H9 (cell line): ENCODE data around the gene SIPA1L3. TPM values are rescaled to one million over a fixed set of nuclear protein-coding genes. Genes with fewer than 3 reads are reported as not detected.

Source experiments
- DNase-seq: peaks from one replicate; pipeline ENCODE4 v3.0.0-alpha.2; 2017
- H2AFZ ChIP-seq: one replicate; pipeline ENCODE4 v1.6.1; 2013; ENCODE audit warnings: mild to moderate bottlenecking, low read length, control low read depth, moderate library complexity
- H2AK5ac ChIP-seq: 2 replicates; pipeline ENCODE4 v1.6.1; 2013; ENCODE audit warnings: low read length, control low read depth, mixed read lengths; ENCODE audit not compliant: insufficient read length
- H2BK120ac ChIP-seq: one replicate; pipeline ENCODE4 v1.6.1; 2013; ENCODE audit warnings: low read depth, mild to moderate bottlenecking, low read length, control low read depth, inconsistent platforms; ENCODE audit not compliant: poor library complexity, severe bottlenecking
- H2BK12ac ChIP-seq: 2 replicates; pipeline ENCODE4 v1.6.1; 2013; ENCODE audit warnings: low read length, control low read depth, mixed read lengths, low read depth; ENCODE audit not compliant: insufficient read length
- H2BK15ac ChIP-seq: 2 replicates; pipeline ENCODE4 v1.6.1; 2013; ENCODE audit warnings: low read depth, low read length, control low read depth
- H2BK20ac ChIP-seq: one replicate; pipeline ENCODE4 v1.6.1; 2013; ENCODE audit warnings: low read depth, mild to moderate bottlenecking, low read length, control low read depth, inconsistent platforms; ENCODE audit not compliant: poor library complexity, severe bottlenecking
- H2BK5ac ChIP-seq: 2 replicates; pipeline ENCODE4 v1.6.1; 2013; ENCODE audit warnings: low read length, control low read depth, mixed read lengths; ENCODE audit not compliant: insufficient read length
- H3K14ac ChIP-seq: 2 replicates; pipeline ENCODE4 v1.6.1; 2013; ENCODE audit warnings: low read length, control low read depth; ENCODE audit not compliant: insufficient read depth
- H3K18ac ChIP-seq: 2 replicates; pipeline ENCODE4 v1.6.1; 2013; ENCODE audit warnings: low read depth, mild to moderate bottlenecking, mixed read lengths, low read length, control low read depth; ENCODE audit not compliant: insufficient read length
- H3K23ac ChIP-seq: 2 replicates; pipeline ENCODE4 v1.6.1; 2013; ENCODE audit warnings: low read length, control low read depth, mixed read lengths, low read depth; ENCODE audit not compliant: insufficient read length
- H3K23me2 ChIP-seq: 2 replicates; pipeline ENCODE4 v1.6.1; 2013; ENCODE audit warnings: low read depth, mild to moderate bottlenecking, mixed read lengths, low read length, control low read depth; ENCODE audit not compliant: insufficient read length, poor library complexity, severe bottlenecking
- H3K27ac ChIP-seq: 2 replicates; pipeline ENCODE4 v1.5.1; 2013; ENCODE audit warnings: low read length, control low read depth, mixed read lengths, low read depth; ENCODE audit not compliant: insufficient read length
- H3K27me3 ChIP-seq: 2 replicates; pipeline ENCODE4 v1.6.1; 2013; ENCODE audit warnings: low read length, control low read depth, inconsistent platforms; ENCODE audit not compliant: insufficient read depth
- H3K4ac ChIP-seq: 2 replicates; pipeline ENCODE4 v1.6.1; 2013; ENCODE audit warnings: low read depth, mild to moderate bottlenecking, control low read depth, inconsistent platforms, low read length, moderate library complexity
- H3K4me1 ChIP-seq: 2 replicates; pipeline ENCODE4 v1.6.1; 2013; ENCODE audit warnings: low read length, control low read depth, inconsistent platforms; ENCODE audit not compliant: insufficient read depth
- H3K4me2 ChIP-seq: 2 replicates; pipeline ENCODE4 v1.6.1; 2013; ENCODE audit warnings: low read length, control low read depth, mixed read lengths; ENCODE audit not compliant: insufficient read length, insufficient read depth
- H3K56ac ChIP-seq: 2 replicates; pipeline ENCODE4 v1.6.1; 2013; ENCODE audit warnings: low read depth, mild to moderate bottlenecking, mixed read lengths, low read length, control low read depth; ENCODE audit not compliant: insufficient read length
- H3K79me1 ChIP-seq: 2 replicates; pipeline ENCODE4 v1.6.1; 2013; ENCODE audit warnings: low read depth, mild to moderate bottlenecking, moderate library complexity, low read length, control low read depth, inconsistent platforms; ENCODE audit not compliant: insufficient read depth, poor library complexity, severe bottlenecking
- H3K79me2 ChIP-seq: 2 replicates; pipeline ENCODE4 v1.6.1; 2013; ENCODE audit warnings: low read length, control low read depth, inconsistent platforms; ENCODE audit not compliant: insufficient read depth
- H3K9ac ChIP-seq: 2 replicates; pipeline ENCODE4 v1.6.1; 2013; ENCODE audit warnings: low read length, control low read depth, mixed read lengths; ENCODE audit not compliant: insufficient read length; ENCODE audit errors: extremely low read depth
- H3K9me3 ChIP-seq: one replicate; pipeline ENCODE4 v1.6.1; 2013; ENCODE audit warnings: low read depth, low read length, inconsistent platforms; ENCODE audit not compliant: control insufficient read depth
- H3T11ph ChIP-seq: one replicate; pipeline ENCODE4 v1.6.1; 2013; ENCODE audit warnings: mild to moderate bottlenecking, low read length, control low read depth, inconsistent platforms
- H4K20me1 ChIP-seq: one replicate; pipeline ENCODE4 v1.6.1; 2013; ENCODE audit not compliant: control insufficient read depth, insufficient read length, insufficient read depth
- H4K5ac ChIP-seq: 2 replicates; pipeline ENCODE4 v1.6.1; 2013; ENCODE audit warnings: low read depth, mild to moderate bottlenecking, mixed read lengths, low read length, control low read depth; ENCODE audit not compliant: insufficient read length
- H4K8ac ChIP-seq: replicated peaks from 2 replicates; pipeline ENCODE4 v1.6.1; 2013; ENCODE audit warnings: low read length, control low read depth, mixed read lengths, low read depth; ENCODE audit not compliant: insufficient read length
- H4K91ac ChIP-seq: 2 replicates; pipeline ENCODE4 v1.6.1; 2013; ENCODE audit warnings: low read depth, mild to moderate bottlenecking, moderate library complexity, mixed read lengths, low read length, control low read depth; ENCODE audit not compliant: insufficient read length
- H3K27ac Mint-ChIP-seq, 3 experiments: 2 replicates in 2 of 3; 3 replicates in 1 of 3; pipeline ENCODE4 v1.8.0; 2020 to 2021; ENCODE audit warnings: mixed read lengths in 3 of 3, mild to moderate bottlenecking in 1 of 3, moderate library complexity in 1 of 3
- H3K27me3 Mint-ChIP-seq: 2 replicates; pipeline ENCODE4 v1.8.0; 2021; ENCODE audit warnings: low read depth, mild to moderate bottlenecking, moderate library complexity, mixed read lengths
- H3K36me3 Mint-ChIP-seq, 3 experiments: 2 replicates in 2 of 3; 3 replicates in 1 of 3; pipeline ENCODE4 v1.8.0; 2020 to 2021; ENCODE audit warnings: low read depth in 3 of 3, mixed read lengths in 3 of 3; ENCODE audit not compliant: insufficient read depth in 1 of 3
- H3K4me1 Mint-ChIP-seq, 2 experiments: 2 replicates each; pipeline ENCODE4 v1.8.0; 2020; ENCODE audit warnings: mixed read lengths in 2 of 2
- H3K4me3 Mint-ChIP-seq, 2 experiments: 2 replicates in 1 of 2; 3 replicates in 1 of 2; pipeline ENCODE4 v1.8.0; 2020 to 2021; ENCODE audit warnings: mild to moderate bottlenecking in 2 of 2, mixed read lengths in 2 of 2, moderate library complexity in 1 of 2
- H3K9me3 Mint-ChIP-seq, 2 experiments: 2 replicates in 1 of 2; 3 replicates in 1 of 2; pipeline ENCODE4 v1.8.0; 2020; ENCODE audit warnings: mild to moderate bottlenecking in 2 of 2, mixed read lengths in 2 of 2, moderate library complexity in 1 of 2
- WGBS: extraction: QIAGEN DNeasy Blood & Tissue Kit; methylation state at CpG from one replicate; pipeline ENCODE4 v1.1.7; 2013; ENCODE audit warnings: missing lambda C conversion rate, low lambda C conversion rate, mixed read lengths; ENCODE audit not compliant: insufficient read length; ENCODE audit errors: extremely low coverage; 5-methylcytosine and 5-hydroxymethylcytosine counted together
- total RNA-seq: library from RNA; stranded (reverse); gene quantifications from 2 replicates; pipeline ENCODE4 v1.2.1, GENCODE V29; 2021
- TF ChIP-seq, protein P1 (sequence below): fragments of 200-600 bp; sonication (generic); conservative IDR thresholded peaks from 3 replicates; pipeline ENCODE4 v1.8.0; 2021; ENCODE audit warnings: antibody characterized with exemption, mild to moderate bottlenecking

SIPA1L3 gene
- total RNA-seq, 1 experiment from 2014 or later: 40.1 TPM

DNA sequence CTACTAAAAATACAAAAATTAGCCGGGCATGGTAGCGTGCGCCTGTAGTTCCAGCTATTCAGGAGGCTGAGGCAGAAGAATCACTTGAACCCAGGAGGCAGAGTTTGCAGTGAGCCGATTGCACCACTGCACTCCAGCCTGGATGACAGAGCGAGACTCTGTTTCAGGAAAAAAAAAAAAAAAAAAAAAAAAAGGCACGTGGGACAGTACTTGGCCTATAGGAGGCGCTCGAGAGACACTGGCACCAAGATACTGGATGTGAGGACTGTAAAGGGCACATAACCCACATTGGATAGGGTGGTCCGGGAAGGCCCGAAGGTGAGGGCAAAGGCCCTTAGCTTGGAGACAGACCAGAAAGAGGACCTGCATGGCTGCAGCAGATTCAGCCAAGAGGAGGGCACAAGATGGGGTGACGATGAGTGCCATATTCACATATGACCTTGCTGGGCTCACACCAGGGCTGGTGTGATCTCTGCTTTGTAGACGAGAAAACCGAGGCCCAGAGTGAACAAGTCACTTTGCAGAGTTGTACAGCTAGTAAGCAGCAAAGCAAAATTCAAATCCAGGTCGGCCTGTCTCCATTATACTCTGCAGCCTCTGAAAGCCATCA lies 227.6 kb downstream of the SIPA1L3 start:
- Histone ChIP-seq H3K23me2 (no peaks in the 10 kb centered on the region), H3K56ac (no peak overlapping the region), H3K27ac (no peak overlapping the region), H4K20me1 (peaks cover 2% of the 10 kb centered on the region), H3K79me1 (no peaks in the 10 kb centered on the region), H3K4me2 (no peak overlapping the region), H3K27me3 (no peaks in the 10 kb centered on the region), H3T11ph (no peak overlapping the region), H3K79me2 (no peaks in the 10 kb centered on the region), H3K18ac (no peak overlapping the region), H3K4ac (no peak overlapping the region), H2BK5ac (no peak overlapping the region), H4K8ac (no peak overlapping the region), H2BK12ac (no peak overlapping the region), H3K23ac (no peak overlapping the region), H3K14ac (no peak overlapping the region), H4K91ac (no peak overlapping the region), H2BK120ac (no peak overlapping the region), H4K5ac (no peak overlapping the region), H3K9ac (no peak overlapping the region), H2AFZ (no peak overlapping the region), H2AK5ac (no peak overlapping the region), H3K4me1 (no peaks in the 10 kb centered on the region), H3K9me3 (no peaks in the 10 kb centered on the region), H2BK20ac (no peak overlapping the region), H2BK15ac (no peak overlapping the region)
- Mint-ChIP-seq H3K36me3 (peaks cover 9 to 23% (median 18%) of the 10 kb centered on the region in 3 experiments; a peak in 6 of 7 replicates), H3K9me3 (no peaks in the 10 kb centered on the region), H3K4me1 (peaks cover 10 to 19% of the 10 kb centered on the region in 2 experiments), H3K27me3 (no peaks in the 10 kb centered on the region), H3K4me3 (no peak overlapping the region), H3K27ac (peak overlapping the region in 2 of 3 experiments; percentile 82 to 91; a peak in 3 of 7 replicates)
- TF ChIP-seq, protein P1, sequence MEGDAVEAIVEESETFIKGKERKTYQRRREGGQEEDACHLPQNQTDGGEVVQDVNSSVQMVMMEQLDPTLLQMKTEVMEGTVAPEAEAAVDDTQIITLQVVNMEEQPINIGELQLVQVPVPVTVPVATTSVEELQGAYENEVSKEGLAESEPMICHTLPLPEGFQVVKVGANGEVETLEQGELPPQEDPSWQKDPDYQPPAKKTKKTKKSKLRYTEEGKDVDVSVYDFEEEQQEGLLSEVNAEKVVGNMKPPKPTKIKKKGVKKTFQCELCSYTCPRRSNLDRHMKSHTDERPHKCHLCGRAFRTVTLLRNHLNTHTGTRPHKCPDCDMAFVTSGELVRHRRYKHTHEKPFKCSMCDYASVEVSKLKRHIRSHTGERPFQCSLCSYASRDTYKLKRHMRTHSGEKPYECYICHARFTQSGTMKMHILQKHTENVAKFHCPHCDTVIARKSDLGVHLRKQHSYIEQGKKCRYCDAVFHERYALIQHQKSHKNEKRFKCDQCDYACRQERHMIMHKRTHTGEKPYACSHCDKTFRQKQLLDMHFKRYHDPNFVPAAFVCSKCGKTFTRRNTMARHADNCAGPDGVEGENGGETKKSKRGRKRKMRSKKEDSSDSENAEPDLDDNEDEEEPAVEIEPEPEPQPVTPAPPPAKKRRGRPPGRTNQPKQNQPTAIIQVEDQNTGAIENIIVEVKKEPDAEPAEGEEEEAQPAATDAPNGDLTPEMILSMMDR: peak; percentile 76
- WGBS: no CpG with 5 or more reads among the region's 14 CpGs
- peak; percentile 55 for DNase-seq
